HEK293 (cell line): ENCODE results near the gene ATG4B.
A peak's percentile ranks its signal among the peaks of the same experiment; 100 is the strongest.
"Not testable (repeated sequence)": the region's sequence is repeated elsewhere in the genome, so short reads cannot be mapped to it uniquely, and the experiment has no call there.

Experiments used
- CTCF ChIP-seq: fragments of 450-650 bp; formaldehyde crosslinking; IDR thresholded peaks from 2 replicates; pipeline ENCODE4 v1.5.1; 2016; ENCODE audit warnings: missing biosample characterization, missing genetic modification characterization
- KLF1 ChIP-seq: fragments of 450-650 bp; formaldehyde crosslinking; IDR thresholded peaks from 2 replicates; pipeline ENCODE4 v1.5.1; 2016; ENCODE audit warnings: missing biosample characterization, missing genetic modification characterization
- ZNF132 ChIP-seq: fragments of 450-650 bp; formaldehyde crosslinking; IDR thresholded peaks from 2 replicates; pipeline ENCODE4 v1.5.1; 2017; ENCODE audit warnings: missing biosample characterization, missing genetic modification characterization, borderline replicate concordance
- ZNF140 ChIP-seq: fragments of 450-650 bp; formaldehyde crosslinking; IDR thresholded peaks from 2 replicates; pipeline ENCODE4 v1.5.1; 2016; ENCODE audit warnings: missing biosample characterization, missing genetic modification characterization
- ZNF24 ChIP-seq: fragments of 450-650 bp; formaldehyde crosslinking; IDR thresholded peaks from 2 replicates; pipeline ENCODE4 v1.5.1; 2016; ENCODE audit warnings: missing biosample characterization, missing genetic modification characterization
- ZNF366 ChIP-seq: fragments of 450-650 bp; formaldehyde crosslinking; conservative IDR thresholded peaks from 2 replicates; pipeline ENCODE4 v1.5.1; 2016; ENCODE audit warnings: missing biosample characterization, missing genetic modification characterization
- ZNF585B ChIP-seq: fragments of 450-650 bp; formaldehyde crosslinking; IDR thresholded peaks from 2 replicates; pipeline ENCODE4 v1.5.1; 2016; ENCODE audit warnings: missing biosample characterization, missing genetic modification characterization
- TF ChIP-seq, protein P1 (sequence below): fragments of 450-650 bp; formaldehyde crosslinking; IDR thresholded peaks from 2 replicates; pipeline ENCODE4 v1.5.0; 2017; ENCODE audit warnings: missing biosample characterization, missing genetic modification characterization, borderline replicate concordance
- TF ChIP-seq, protein P2 (sequence below): fragments of 450-650 bp; formaldehyde crosslinking; IDR thresholded peaks from 2 replicates; pipeline ENCODE4 v1.5.1; 2016; ENCODE audit warnings: missing biosample characterization, missing genetic modification characterization

GRCh38 chr2:241662731-241663130 is 25.2 kb downstream of the ATG4B start:
- not testable (repeated sequence) for TF ChIP-seq ZNF140, CTCF, ZNF366, ZNF24, ZNF585B, ZNF132 (tag by site-specific recombination)
- TF ChIP-seq, protein P1, sequence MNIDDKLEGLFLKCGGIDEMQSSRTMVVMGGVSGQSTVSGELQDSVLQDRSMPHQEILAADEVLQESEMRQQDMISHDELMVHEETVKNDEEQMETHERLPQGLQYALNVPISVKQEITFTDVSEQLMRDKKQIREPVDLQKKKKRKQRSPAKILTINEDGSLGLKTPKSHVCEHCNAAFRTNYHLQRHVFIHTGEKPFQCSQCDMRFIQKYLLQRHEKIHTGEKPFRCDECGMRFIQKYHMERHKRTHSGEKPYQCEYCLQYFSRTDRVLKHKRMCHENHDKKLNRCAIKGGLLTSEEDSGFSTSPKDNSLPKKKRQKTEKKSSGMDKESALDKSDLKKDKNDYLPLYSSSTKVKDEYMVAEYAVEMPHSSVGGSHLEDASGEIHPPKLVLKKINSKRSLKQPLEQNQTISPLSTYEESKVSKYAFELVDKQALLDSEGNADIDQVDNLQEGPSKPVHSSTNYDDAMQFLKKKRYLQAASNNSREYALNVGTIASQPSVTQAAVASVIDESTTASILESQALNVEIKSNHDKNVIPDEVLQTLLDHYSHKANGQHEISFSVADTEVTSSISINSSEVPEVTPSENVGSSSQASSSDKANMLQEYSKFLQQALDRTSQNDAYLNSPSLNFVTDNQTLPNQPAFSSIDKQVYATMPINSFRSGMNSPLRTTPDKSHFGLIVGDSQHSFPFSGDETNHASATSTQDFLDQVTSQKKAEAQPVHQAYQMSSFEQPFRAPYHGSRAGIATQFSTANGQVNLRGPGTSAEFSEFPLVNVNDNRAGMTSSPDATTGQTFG (tag by site-specific recombination) = not testable (repeated sequence)
- TF ChIP-seq KLF1 (tag by site-specific recombination) = peak; percentile 53
- TF ChIP-seq, protein P2, sequence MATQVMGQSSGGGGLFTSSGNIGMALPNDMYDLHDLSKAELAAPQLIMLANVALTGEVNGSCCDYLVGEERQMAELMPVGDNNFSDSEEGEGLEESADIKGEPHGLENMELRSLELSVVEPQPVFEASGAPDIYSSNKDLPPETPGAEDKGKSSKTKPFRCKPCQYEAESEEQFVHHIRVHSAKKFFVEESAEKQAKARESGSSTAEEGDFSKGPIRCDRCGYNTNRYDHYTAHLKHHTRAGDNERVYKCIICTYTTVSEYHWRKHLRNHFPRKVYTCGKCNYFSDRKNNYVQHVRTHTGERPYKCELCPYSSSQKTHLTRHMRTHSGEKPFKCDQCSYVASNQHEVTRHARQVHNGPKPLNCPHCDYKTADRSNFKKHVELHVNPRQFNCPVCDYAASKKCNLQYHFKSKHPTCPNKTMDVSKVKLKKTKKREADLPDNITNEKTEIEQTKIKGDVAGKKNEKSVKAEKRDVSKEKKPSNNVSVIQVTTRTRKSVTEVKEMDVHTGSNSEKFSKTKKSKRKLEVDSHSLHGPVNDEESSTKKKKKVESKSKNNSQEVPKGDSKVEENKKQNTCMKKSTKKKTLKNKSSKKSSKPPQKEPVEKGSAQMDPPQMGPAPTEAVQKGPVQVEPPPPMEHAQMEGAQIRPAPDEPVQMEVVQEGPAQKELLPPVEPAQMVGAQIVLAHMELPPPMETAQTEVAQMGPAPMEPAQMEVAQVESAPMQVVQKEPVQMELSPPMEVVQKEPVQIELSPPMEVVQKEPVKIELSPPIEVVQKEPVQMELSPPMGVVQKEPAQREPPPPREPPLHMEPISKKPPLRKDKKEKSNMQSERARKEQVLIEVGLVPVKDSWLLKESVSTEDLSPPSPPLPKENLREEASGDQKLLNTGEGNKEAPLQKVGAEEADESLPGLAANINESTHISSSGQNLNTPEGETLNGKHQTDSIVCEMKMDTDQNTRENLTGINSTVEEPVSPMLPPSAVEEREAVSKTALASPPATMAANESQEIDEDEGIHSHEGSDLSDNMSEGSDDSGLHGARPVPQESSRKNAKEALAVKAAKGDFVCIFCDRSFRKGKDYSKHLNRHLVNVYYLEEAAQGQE (tag by site-specific recombination) = not testable (repeated sequence)
